Anterior cingulate cortex (tissue), 58 donors: Measurements from ENCODE around the gene EMID1.

Source experiments
- DNase-seq, 58 donors: peaks; one replicate each; lab custom pipeline; 2025; lab: John Stamatoyannopoulos, UW

EMID1 gene

DNA sequence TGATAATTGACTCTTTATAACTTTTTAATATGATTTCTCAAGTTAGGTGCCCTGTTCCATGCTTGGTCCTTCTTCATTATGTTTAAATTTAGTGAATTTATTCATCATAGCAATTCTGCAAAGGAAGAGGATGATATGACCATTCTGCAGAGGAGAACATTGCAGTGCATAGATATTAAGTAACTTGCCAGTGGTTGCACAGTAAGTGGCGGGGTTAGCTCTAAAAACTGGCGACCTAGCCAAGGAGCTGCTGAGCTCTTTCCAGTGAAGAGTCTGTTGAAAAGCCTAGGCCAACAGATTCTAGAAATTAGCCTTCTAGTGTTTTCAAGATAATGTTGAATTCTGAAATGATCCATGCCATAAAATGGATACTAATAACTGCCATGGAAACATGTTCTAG lies 66.9 kb downstream of the EMID1 start:
- DNase-seq = no peak

DNA sequence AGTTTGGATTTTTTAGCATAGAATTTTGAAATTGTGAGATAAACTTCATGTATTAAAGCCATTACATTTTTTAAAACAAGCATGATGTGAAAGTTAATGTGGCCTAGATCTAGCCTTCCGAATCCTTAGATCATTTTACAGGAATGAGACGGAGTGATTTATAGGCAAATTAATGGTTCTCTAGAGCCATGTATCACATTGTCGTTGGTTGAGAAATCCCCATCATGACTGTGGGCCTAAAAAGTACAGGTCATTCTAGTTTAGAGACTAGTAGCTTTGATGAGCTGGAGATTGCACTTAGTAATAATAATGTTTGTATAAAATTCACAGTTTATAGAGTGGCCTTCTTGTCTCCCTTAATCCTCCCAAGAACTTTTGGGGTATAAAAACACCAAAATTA lies 69.5 kb downstream of the EMID1 start:
- DNase-seq = no peak

DNA sequence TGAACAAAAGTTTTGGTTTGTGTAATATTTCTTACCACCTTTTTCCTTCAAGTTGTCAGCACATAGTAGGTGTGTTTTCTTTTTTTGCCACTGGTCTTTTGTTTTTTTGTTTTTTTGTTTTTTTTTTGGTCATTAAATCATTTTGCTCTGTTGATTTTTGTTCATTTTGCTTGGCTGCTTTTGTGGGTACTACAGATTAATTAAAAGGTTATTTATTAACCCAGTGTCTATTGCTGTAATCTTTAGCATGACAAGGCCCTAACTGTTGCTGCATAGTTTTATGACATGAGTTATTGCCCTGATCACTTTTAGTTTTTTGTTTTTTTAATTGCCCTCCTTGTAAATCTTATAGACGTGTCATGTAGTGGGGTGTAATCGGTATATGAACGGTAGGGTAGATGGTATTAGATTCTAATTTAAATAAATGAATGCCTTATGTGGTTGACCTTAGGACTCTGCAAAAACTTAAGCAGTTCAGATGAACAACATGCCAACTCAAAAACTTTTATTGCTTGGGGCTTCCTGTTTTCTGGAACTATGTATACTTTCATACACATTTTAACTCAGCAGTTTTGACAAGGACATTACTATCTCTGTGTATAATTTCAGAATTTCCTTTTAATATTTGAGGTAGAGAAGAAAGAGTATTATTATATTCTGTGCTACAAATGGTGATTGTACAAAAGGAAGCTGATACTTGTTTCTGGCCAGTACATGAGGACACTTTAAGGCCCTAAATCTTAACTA lies 70.3 kb downstream of the EMID1 start:
- no peak for DNase-seq

DNA sequence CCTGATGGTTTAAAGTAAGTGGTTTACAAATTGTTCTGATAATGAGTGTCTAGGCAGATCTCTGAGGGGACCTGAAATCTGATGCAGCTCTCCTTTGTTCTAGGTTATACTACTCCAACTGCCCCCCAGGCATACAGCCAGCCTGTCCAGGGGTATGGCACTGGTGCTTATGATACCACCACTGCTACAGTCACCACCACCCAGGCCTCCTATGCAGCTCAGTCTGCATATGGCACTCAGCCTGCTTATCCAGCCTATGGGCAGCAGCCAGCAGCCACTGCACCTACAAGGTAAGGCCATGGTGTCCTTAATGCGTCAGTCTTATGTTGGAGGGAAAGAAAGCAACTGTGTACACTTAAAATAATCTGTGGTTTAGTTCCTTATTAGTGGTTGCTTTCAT lies 72.2 kb downstream of the EMID1 start:
- DNase-seq = no peak

DNA sequence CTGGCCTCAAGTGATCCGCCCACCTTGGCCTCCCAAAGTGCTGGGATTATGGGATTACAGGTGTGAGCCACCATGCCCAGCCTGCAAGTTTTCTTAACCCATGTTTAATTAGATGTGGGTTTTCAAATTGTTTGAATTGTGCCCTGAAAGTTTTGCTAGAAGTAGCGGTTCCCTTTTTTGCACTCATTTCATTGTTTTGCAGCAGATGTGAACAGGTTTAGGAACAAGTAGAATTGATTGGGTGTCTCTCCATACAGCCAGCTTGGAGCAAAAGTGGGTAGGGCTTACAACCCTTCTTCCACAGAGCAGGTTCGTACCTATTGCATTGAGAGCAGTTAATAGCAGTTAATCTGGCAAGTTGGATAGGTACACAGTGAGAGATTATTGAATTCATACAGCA lies 78.5 kb downstream of the EMID1 start:
- DNase-seq = no peak

DNA sequence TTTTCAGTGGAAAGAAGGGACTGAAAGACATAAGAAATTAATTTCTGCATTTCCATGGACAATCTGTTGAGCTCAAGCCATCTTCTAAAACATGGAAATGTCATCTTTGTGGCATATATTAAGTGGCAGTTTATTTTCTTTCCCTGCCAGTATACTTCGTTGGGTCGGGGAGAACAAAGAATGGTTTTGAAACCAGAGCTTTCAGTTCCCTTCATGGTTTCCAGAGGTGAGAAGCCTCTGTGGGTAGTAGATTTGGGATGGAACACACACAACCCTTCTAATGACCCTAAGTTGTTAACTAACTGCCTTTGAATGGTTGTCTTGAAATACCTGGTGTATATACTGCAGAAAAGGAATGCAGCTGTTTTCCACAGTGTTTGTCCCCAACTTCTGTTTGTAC lies 83.1 kb downstream of the EMID1 start:
- DNase-seq = no peak

DNA sequence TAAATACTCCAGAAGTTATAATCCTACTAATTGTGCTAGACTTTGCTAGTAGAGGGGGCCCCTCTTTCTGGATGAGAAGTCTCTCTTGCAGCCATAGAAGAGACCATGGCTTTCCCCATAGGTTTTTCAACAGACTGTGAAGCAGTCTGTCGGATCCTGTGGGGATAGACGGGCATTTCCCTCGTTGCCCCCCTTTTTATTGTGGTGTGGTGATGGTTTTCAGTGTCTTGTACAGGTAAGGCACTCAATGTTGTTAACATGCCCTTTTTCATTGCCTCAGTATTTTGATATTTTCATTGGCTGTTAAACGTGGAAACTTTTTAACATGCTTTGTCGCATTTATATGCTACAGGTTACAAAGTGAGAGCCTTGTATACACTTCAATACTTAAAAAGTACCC lies 84.4 kb downstream of the EMID1 start:
- no peak for DNase-seq

DNA sequence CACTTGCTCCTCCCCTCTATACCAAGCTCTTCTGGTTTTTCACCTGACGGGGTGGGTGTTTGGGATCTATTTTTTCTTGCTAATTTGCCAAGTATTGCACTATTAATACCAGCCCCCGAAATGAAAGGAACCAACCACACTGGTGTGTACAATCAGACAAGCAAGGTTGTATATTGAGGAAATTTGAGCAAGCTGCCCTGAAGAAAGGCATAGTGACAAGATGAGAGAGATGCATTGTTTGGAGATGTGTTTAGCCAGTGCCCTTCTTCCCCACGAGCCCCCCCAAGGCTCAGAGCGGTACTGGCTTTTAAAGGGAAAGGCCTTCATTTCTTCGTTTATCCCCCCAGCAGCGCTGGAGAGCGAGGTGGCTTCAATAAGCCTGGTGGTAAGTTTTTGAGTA lies 85.5 kb downstream of the EMID1 start:
- no peak for DNase-seq

DNA sequence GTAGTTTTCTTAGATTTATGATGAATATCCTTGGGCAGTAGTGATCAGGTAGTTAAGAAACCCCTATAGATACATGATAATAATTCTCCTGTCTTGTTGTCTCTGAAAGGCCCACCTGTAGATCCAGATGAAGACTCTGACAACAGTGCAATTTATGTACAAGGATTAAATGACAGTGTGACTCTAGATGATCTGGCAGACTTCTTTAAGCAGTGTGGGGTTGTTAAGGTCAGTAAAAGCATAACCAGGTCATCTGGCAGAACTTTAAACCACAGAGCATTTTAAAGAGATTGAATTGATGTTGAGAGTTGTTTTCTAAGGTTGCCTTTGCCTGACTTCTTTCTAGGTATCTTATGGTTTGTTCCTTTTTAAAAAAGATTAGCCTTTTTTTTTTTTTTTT lies 86.7 kb downstream of the EMID1 start:
- no peak for DNase-seq

DNA sequence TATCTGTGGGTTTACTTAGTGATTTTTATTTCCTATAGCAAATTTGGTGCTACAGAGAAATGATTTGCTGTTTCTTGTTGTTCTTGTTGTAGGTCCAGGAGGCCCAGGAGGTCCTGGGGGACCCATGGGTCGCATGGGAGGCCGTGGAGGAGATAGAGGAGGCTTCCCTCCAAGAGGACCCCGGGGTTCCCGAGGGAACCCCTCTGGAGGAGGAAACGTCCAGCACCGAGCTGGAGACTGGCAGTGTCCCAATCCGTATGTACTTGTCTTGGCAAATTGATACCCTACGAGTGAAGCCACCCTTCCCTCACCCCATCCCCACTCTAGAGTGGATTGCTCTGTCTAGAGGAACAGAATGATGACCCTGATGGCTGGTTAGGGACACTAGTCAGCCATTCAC lies 92.9 kb downstream of the EMID1 start:
- no peak for DNase-seq

DNA sequence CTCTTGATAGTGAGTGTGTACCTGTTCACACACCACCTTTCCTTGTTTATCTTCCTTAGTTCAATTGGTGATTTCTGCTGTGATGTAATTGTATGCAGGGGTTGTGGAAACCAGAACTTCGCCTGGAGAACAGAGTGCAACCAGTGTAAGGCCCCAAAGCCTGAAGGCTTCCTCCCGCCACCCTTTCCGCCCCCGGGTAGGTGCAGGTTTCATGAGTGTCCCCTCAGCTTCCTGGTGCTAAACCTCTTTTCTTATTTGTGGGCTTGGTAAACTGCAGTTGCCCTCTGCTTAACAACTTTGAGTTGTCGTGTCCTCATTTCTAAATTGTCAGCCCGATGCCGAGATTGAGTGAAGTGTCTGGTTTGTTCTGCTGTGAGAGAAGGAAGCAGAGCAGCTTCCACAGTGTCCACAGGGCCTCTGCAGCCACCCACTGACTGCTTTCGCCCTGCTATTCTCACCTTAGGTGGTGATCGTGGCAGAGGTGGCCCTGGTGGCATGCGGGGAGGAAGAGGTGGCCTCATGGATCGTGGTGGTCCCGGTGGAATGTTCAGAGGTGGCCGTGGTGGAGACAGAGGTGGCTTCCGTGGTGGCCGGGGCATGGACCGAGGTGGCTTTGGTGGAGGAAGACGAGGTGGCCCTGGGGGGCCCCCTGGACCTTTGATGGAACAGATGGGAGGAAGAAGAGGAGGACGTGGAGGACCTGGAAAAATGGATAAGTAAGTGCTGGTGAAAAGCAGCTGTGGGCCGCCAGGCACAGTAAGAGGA lies 93.6 kb downstream of the EMID1 start:
- no peak for DNase-seq

DNA sequence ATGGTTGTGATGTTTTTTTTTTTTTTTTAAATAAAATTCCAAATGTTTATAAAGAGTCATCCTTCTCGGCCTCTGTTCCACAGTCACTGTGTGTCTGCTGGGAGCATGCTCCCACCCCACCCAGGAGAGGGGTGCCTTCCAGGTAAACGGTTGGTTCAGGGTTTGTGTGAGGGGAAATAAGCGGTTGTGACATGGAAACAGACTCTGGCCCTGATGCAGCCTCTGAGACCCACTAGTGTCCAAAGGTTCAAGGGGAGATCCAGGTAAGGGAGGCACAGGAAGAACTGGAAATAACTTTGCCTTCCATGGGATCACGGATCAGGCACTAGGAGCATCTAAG lies 94.7 kb downstream of the EMID1 start:
- DNase-seq = no peak

DNA sequence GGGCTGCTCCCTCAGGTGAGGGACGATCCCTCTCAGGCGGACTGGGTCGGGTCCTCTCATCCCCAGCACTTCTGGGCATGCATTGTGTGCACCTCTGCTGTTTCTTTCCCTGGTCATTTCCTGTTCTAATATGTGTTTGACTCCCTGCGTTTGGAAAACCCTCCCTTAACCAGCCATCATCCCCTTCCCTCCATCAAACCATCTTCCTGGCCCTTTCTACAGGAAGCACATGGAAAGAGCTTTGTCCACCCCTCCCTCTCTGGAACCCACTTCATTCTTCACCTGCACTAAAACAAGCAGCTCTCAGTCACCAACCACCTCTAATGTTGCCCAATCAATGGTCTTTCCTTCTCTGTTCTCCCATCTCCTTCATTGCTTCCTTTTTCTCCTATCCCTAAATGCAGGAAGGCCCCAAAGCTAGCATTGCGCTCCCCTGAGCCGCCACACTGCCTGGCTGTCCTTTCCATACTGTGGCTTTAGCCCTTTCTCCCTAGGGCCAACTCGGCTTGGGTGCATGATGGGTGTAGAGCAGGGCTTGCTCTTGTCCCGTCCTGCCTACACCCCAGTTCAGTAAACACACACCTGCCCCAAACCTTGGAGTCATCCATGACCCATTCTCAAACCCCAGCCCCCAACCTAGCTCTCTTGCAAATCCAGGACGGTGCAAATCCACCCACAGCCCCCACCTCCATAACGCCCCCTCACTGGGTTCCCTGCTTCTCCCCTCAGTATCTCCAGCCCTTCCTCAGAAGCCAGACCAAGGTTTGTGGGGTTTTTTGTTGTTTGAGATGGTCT lies 95.3 kb downstream of the EMID1 start:
- DNase-seq = no peak

DNA sequence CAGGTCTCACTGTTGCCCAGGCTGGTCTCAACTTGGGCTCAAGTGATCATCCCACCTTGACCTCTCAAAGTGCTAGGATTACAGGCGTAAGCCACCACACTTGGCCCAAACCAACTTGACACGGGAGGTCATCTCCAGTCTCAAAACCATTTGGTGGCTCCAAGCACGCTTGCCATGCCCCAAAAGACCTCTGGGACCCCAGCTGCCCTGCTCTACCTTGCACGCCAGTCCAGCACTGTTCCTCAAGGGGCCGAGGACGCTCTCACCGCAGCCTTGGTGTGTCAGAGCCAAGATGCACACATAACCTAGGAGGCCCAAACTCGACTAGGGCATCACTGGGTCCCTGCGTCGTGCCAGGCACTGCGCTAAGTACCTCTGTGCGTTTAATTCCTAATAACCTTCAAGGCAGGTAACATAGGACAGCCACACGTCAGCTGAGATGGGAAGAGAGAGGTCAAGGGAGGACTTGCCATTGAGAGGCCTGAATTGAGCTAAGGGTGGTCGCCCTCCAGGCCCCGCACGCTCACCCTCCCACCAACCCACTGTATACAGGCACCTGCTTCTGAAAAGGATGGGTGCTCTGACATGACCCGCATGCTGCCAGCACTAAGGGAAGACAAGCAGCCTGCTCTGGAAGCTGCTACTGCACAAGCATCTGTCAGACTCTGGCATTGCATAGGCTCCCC lies 96.2 kb downstream of the EMID1 start:
- no peak for DNase-seq

DNA sequence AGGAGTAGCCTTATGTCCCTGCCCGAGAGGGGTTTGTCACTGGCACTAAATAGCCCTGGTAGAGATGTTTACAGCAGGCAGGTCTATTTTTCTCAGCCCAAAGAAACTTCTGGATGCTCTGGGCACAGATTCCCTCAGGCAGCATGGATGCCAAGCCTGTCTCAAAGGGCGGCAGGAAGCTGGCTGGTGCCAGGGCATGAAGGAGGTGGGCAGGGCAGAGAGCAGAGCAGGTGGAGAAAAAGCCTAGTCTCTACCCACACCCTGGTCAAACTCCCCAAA lies 96.6 kb downstream of the EMID1 start:
- DNase-seq = peak in 16 of 58 donors; percentile 30 to 59 (median 38)

DNA sequence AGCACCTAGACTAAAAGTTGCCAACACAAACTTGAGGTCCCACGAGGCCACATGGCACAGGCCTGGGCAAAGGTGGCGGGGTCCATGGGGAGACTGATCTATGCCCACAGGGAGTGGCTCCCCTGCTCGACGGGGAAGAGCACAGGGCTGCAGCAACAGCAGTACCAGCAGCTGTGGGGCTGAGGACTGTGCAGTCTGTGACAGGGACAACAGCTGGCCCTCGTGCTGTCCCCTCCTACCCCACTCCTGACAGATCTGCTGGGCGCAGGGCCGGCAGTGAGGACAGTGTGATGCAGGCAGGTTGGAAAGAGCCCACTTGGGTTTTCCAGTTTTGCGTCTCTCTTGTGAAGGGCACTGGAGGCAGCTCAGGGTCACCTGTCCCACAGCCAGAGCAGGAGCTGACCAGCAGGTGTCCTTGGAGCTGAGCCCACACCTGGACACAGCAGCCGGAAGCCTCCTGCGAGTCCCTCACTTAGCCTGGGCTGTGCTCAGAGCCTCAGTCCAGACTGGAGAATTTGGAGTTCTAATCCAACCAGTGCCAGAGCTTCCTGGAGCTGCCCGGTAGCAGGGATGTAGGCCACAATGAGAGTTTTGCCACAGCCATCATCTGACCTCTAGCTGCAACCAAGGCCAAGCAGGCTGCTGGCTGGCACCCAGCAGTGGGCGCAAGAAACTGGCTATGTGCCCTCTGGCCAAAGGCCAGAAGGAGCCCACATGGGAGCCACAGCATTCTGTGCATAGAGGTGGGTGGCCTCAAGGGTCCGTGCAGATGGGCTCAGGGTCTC lies 97.2 kb downstream of the EMID1 start:
- DNase-seq = peak in 18 of 58 donors; percentile 23 to 70 (median 46)

DNA sequence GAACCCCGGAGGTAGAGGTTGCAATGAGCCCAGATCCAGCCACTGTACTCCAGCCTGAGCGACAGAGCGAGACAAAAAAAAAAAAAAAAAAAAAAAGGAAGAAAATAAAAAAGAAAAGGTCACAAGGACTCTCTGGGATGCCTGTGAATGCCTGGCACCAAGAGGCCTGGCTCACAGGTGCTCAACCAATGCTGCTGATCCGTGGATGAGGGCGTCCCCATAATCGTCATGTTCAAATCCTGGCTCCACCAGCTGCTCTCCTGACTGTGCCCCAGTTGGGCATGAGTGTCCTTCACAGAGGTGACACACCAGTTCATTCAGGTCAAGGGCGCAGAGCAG lies 100.1 kb downstream of the EMID1 start:
- no peak for DNase-seq

DNA sequence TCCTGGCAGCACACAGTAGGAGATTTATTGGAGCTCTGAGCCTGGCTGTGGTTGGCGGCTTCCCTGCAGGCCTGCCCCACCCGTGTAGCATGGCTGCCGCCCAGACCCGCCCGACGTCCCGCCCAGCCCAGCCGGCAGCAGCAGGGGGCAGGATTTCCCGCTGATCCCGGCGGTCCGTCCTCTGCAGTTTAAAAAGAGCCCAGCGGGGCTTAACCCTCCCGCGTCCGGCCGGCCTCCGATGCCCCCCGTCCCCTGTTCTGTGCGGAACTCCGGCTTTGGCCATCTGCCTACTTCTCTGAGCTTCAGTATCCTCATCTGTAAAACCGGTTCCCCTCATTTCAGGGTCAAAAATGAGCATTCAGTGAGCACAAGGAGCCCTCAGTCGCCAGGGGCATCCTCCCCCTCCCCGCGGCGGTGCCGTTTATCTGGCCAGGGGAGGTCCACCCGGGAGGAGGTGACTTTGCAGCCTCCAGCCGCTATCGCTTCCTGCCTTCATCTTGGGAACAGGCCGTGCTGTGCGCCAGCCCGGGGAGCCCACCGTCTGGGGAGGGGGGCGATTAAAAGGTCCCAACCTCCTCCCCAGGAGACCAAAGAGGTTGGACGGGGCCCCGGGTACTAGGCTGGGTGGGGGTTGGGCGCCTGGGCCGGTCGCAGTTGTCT lies 100.6 kb downstream of the EMID1 start, which contains the start of gene GAS2L1:
TSS of gene GAS2L1 (plus strand) at position 476 of the 660 bp plus-strand sequence. CDS start 1,456 bp downstream, outside the sequence.
- peak in 51 of 58 donors; percentile 36 to 81 (median 65) for DNase-seq

DNA sequence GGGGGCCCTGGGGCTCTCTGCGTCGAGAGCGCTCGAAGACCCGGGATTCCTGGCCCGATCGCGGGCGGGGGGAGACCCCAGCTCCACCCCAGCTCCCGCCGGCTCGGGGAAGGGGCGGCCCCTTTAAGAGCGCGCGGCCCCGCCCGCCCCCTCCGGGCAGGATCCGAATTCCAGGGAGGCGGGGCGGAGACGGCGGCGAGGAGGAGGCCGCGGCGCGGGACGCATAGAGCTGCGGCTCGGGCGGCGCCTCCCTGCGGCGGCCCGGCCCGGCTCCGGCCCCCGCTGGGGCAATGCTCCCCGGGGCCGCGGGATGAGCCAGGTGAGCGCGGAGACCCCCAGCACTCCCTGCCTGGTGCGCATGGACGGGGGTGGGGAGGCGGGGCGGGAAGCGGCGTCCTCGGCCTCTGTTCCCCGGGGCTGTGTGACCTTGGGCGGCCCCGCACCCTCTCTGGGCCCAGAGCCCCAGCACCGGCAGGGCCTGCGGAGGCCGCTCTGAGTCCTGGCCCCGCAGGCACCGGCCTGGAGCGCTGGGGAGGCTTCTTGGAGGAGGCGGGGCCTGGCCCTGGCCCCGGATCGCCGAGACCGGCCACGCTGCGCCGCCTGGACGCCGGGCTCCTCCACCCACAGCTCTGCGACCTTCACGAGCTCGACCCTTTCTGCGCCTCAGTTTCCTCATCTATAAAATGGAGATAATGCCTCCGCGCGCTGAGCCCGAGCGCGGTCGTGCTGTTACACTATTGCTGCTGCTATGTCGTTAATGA lies 101.3 kb downstream of the EMID1 start:
- DNase-seq = peak in 48 of 58 donors; percentile 32 to 81 (median 59)
